HG03521 (cell line): ENCODE data around the gene RPS4Y2.
A peak's percentile ranks its signal among the peaks of the same experiment; 100 is the strongest.

Source experiments
- ATAC-seq: cut with Tn5 transposase; IDR thresholded peaks from one replicate; pipeline ENCODE4 v1.9.1; 2021; ENCODE audit warnings: mild to moderate bottlenecking, moderate library complexity; ENCODE audit not compliant: unreplicated experiment

RPS4Y2 gene

DNA sequence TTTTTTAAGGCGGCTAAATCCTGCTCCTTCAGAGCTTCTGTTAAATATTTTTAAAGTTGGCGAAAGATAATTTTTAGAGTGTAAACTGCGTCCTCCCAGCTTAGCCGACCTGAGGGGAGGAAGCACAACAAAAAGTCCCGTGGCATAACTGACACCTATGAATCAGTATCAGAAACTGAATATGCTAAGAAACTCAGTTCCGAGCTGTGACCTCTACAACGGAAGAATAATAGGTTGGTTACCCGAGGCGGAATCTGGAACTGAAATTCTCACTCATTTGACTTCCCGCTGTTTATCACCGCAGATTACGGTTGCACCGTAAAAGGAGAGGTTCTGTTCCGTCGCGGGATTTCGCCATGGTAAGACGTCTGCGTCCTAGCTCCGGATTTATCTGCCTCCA, at the start of gene RPS4Y2:
Gene RPS4Y2, plus strand, starts transcription at position 301 of the 400 bp plus-strand sequence. Its CDS starts 56 bp downstream, at position 357.
- ATAC-seq, result no peak

DNA sequence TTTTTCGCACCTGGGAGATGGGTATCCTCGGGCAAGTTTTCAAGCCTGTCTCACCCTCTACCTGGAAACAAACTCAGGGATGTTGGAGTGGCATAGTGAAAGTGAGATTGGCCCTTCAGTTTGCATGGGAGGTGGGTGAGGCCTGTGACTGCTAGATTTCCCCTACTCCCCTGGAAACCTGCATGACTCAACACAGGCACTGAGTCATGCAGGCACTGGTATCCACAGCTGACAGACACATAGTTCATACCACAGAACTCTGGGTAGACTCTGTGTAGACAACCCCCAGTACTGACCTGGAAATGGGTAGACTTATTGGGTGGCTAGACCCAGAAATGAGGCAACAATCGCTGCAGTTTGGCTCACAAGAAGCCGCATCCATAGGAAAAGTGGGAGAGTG, 41.5 kb upstream of the RPS4Y2 start:
- ATAC-seq, result no peak

DNA sequence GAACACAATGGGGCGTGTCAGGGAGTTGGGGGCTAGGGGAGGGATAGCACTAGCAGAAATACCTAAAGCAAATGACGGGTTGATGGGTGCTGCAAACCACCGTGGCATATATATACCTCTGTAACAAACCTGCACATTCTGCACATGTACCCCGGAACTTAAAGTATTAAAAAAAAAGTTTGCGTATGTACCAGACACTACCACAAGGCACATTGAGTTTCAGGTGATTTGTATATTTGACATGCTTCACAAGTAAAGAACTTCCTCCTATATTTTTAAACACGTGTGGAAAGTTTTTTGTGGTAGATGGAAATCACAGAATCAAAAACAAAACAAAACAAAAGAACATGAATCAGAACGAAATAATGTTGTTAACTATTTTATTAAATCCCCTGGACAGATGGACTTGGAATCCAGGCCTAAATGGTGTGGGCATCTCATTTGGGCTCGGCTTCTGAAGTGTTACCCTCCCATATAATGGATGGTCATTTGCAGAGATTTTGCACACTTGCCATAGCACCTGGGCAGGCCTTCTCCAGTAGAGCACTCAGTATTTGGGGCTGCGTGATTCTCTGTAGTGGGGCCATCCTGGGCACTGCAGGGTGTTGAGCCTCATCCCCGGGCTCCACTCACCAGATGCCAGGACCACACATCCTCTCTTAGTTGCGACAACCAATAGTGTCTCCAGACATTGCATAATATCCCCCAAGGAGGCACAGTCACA, 29.6 kb upstream of the RPS4Y2 start:
- ATAC-seq, result peak; percentile 69

DNA sequence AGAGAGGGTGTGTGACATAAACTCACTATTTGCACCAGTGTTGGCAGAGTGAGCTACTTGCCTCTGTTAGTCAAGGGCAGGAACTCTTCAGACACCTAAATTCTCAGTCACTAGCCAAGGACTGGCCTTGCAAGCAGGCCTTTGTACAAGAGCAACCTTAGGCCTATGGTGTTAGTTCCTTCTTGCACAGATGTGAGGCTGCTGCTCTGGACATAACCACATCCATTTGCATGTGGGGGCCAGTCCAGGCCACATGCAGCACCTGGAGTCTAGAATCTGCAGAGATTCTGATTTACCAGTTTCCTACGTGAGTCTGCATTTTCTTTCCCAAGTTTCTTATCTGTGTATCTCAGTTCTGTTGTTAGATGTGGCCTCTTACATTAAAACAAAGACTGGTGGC, 20.7 kb upstream of the RPS4Y2 start:
- peak; percentile 93 for ATAC-seq

DNA sequence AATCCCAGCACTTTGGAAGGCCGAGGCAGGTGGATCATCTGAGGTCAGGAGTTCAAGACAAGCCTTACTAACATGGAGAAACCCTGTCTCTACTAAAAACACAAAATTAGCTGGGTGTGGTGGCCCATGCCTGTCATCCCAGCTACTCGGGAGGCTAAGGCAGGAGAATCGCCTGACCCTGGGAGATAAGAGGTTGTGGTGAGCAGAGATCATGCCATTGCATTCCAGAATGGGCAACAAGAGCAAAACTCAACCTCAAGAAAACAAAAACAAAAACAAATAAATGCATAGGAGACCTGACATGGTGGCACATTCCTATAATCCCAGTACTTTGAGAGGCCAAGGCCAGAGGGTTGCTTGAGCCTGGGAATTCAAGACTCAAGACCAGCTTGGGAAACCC, 16.1 kb upstream of the RPS4Y2 start:
- no peak for ATAC-seq

DNA sequence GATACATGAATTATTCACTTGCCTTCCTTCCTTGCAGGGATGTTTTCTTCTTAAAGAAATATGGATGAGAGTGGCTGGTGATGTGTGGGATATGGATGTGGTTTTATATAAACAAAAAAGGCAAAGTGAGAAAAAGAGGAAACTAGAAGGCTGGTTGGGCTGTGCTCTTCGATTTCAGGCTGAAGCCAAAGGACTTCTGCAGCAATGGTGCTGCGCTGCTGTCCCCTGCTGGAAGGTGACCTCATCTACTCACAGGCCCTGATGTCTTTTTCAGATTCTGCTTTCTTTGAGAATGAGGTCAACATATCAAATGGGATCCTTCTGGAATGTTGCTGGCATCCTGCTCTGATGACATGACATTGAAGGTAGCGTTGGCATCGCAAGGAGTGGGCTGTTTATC, 15.3 kb upstream of the RPS4Y2 start:
- ATAC-seq, result no peak

DNA sequence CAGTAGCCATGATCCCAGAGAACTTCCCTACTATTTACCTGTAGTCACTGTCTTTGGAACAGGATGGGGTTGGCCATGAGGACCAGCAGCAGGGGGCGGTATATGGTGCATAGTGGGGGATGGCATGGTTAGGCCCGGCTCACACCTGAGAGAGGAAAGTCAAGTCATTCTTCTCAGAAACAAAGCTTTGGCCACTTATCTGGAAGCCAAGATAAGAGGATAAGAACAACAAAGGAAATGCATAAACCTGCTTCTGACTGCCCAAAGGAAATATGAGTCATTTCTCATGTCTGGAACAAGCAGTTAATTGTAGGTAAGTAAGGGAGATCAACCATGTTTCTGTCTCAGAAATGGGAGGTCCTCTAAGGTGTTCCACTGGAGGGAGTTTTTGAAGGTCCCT, 10.8 kb upstream of the RPS4Y2 start:
- ATAC-seq, result no peak

DNA sequence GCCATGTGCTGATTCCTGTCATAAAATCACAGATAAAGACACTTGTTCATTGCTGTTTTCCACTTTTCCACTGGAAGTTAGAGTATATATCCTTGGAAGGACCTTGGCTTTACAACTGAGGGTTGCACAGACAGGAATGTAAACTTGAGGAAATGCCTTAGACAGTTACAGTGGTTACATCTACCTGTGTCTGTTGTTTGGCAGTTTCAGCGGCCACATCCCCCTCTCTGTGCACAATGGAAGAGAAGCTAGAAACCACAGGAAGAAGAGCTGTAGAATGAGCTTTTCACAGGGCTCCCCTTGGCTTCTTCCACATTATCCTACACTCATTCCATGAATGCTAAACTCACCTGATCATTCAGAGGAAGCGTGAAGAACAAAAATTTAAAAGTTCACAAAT, 9.0 kb upstream of the RPS4Y2 start:
- no peak for ATAC-seq

DNA sequence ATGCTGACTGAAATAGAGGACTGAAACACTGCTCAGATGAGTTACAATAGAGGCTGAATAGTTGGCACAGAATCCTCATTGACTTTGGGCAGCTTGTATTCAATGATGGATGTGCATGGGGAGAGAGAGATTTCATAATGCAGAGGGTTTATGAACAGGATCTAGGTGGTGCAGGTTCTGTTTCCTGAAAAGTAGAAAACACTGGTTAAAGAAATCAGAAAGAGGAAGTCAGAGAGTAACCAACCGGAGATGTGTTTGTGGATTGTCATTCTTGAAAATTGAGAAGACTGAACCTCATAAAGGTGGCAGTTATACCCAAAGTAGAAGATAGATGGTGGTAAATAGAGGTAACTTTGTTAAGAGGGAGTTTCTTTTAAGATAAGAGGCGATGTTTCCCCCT, 8.0 kb downstream of the RPS4Y2 start:
- ATAC-seq, result peak; percentile 62

DNA sequence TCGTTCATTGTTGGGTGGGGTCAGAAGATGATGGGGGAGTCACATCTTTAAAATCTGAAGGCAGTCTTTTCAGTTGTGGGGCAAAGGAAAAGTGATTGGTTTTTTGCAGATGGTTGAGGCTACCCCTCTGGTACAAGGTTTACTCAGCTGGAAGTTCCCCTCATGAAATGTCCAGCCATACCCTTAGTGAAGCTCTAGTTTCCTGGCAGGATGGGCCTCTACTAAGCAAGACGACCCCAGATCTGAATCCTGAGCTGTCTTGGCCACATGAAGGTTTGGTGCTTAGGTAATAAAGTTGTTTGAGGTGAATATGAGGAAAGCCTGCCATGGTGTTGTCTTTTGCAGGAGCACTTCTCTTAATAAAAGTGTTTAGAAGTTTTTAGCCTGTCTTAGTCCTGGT, 9.2 kb downstream of the RPS4Y2 start:
- ATAC-seq, result no peak

DNA sequence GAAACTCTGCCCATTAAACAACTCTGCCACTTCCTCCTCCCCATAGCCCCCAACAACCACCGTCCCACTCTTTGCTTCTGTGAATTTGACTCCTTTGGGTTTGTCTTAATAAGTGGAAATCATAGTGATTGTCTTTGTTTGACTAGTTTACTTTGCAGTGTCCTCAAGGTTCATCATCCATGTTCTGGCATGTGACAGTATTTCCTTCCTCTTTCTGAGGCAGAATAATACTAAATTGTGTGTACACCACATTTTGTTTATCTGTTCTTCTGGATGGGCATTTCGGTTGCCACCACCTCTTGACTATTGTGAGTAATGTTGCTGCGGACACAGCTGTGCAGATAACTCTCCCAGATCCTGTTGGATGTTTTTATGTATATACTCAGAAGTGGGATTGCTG, 14.8 kb downstream of the RPS4Y2 start:
- ATAC-seq, result no peak

DNA sequence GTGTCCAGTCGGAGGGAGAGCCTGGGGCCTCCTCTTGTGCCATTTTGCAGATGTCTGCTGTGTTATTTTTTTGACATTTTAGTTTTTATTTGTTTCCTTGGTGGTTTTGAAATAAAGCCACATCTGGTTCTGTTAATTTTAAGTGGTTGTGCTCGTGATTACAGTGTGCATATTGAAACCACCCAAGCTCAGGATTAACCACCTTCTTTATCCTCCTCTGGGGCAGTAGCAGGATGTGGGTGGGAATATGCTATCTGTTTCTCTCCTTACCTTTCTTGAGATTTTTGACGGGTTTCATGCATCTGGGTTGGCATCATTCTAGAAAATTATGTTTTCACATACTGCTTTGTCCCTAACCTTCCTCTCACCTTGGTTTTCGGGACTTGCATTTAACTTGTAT, 20.2 kb downstream of the RPS4Y2 start:
- no peak for ATAC-seq

DNA sequence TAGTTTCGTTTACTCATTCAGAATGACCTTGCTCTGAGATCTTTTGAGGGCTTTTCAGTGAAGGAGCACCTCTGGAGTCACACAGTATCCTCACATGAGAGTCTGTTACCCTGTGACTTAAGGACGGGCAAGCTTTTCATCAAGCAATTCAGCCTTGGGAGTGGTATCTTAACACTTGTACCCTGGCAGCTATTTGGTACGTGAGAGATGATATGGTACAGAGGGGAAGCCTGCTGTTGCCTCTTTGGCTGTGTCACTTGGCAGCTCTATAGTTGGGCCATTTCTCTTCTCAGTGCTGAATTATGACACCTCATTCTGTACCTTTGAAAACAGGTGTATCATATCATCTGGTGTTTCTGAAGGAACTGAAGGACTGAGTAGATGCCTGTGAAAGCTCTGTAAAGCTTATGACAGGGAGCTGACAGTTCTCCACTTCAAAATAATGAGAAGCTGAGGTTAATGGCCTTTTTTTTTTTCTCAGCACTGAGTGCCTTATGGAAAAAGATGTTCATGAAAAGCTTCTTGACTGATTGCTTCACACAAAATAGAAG, 24.3 kb downstream of the RPS4Y2 start:
- ATAC-seq, result no peak

DNA sequence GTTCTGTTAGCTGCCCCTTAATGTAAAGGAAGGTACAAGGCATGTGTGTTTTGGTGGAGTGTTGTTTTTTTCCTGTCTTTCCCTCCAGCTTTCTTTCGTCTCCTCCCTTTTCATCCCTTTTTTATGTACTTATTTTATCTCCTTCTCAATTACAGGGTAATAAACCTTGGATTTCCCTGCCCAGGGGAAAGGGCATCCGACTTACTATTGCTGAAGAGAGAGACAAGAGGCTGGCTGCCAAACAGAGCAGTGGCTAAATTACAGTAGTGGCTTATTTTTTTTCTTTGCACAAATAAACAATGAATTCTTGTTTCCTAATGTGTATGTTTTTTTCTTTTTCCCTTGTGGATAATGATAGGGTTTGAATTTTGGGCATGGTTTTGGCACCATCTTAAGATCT, 24.9 kb downstream of the RPS4Y2 start:
- ATAC-seq, result no peak

DNA sequence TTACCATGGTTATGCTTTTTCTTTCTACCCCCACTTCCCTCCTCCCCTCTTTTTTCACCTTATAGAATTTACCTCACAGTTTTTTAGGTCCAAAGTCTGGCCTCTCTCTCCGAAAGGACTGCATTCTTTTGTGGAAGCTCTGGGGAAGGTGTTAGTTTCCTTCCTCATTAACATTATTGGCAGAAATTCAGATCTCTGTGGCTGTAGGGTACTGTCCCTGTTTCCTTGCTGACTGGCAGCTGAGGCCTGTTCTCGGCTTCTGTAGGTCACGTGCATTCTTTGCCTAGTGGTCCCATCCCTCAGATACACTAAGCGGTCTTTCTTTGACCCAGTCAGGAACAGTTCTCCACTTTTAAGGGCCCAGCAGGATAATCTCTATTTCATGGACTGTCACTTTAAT, 25.5 kb downstream of the RPS4Y2 start:
- no peak for ATAC-seq

DNA sequence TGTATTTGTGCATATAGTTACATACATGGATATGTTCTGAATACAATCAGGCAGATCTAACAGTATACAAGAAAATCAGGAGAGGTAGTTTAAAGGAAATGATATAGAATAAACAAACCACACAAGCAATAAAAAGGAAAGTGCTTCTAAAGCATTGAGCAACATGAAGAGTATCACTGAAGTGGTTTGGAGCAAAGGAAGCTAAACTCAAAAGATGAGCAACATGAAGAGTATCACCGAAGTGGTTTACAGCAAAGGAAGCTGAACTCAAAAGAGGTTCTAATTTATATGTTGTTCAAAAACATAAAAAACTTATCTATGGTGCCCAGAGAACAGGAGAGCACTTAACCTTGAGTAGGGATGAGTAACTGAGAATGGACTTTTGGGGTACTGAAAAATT, 29.1 kb downstream of the RPS4Y2 start:
- no peak for ATAC-seq

DNA sequence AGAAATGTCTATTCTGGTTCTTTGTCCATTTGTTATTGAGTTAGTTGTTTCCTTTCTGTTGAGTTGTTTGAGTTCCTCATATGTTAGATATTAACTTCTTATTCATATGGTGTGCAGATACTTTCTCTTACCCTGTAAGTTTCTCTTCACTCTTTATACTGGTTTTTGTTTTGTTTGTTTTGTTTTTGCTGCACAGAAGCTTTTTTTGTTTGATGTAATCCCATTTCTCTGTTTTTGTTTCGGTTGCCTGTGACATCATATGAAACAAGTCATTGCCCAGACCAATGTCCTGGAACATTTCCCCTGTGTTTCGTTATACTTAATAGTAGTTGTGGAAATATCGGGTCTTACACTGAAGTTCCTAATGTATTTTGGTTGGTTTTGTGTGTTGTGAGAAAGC, 31.2 kb downstream of the RPS4Y2 start:
- ATAC-seq, result peak; percentile 83

DNA sequence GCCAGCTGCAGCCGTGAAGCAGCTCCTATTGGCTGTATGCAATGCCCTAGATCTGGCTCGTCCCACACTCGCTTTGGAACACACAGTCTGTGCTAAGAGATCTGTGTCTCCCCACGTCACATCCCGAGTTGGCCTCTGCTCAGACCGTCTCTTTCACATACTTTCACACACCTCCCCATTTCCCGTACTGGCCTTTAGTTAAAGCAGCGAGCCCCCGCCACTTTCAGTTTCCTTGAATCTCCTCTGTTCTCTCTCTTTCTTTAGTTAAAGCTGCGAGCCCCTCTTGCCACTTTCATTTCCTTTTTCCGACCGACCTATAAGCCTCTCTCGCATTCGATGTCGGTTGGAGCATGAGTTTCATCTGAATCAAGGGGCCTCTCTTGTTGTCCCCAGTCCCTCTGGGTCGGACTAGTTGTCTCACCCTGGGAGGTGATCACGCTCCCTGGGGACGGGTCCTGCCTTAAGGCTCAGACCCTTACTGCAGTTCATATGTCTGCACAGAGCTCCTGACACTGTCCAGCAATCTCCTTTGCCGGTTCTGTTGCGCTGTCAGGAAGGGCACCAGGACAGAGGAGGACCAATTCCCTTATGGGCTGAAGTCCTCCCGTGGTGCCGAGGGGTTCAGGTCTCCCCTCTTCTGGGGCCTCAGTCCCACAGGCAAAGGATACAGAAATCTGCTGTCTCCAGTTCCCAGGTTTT, 42.6 kb downstream of the RPS4Y2 start:
- peak; percentile 82 for ATAC-seq

DNA sequence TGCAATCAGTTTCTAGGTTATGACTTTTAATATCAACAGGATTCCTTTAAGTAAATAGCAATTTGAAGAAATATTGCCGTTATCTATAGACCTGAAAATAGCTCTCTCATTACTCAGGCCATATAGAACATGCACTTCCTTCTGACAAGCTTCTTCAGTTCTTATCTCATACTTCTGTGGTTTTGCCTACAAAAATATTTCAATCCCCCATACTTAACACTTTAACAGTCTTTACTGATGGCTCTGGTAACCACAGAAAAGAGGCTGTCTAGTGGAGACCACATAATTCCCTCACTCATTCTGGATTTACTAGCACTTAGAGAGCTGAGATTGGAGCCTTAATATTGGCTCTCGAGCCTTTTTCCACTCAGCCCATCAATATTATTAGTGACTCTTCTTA, 46.8 kb downstream of the RPS4Y2 start:
- no peak for ATAC-seq

DNA sequence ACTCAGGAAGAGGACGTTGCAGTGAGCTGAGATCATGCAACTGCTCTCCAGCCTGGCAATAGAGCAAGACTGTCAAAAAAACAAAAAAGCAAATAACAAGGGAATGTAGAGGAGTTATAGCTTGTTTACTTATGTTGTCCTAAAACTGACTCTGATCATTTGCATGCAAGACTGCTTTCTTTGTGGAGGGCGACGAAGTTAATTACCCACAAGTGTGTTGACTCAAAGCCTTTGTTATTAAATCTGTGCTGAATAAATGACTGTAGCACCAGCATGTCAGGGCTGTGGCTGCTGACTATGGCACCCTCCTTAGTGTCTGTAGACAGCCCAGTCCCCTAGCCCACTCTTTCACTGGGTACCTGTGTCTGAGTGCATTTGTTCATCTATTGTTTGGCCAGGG, 50.3 kb downstream of the RPS4Y2 start:
- ATAC-seq, result no peak

DNA sequence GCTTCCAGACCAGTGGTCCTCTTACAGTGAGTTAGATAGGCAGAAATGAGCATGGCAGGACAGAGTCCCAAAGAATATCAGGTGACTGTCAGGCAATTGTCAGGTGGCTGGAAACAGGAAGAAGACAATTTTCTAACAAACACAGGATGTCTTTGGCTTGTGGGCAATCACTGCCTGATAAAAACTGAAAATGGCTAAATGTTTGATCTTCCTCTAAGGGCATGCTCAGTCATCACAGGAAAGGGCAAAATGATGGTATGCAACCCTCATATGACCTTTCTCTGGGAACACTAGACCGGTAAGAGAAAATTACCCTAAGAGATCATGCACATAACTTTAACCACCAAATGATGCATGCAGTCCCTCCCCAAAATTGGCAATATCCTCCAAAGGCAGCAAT, 57.6 kb downstream of the RPS4Y2 start:
- ATAC-seq, result no peak

DNA sequence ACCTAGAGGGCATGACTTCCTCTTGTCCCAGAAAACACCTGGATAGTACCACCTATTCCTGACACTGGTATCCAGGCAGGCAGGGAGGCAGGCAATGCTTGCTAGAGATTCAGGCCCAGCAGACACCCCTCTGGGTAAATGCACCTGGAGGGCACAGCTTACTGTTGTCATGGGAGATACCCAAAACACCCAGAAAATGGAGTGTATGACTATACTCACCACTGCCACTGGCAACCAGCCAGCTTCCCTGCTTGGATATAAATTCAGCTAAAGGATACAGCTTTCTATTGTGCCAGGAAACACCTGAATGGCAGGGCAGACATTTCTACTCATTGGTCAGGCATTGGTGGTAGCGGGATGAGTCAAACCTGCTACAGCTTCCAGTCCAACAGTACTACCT, 58.9 kb downstream of the RPS4Y2 start:
- ATAC-seq, result no peak
